Sigmoid colon (tissue), 7 donors: ENCODE data around the gene RIN2. TPM values are rescaled to one million over a fixed set of nuclear protein-coding genes. Genes with fewer than 3 reads are reported as not detected.
"Not testable (repeated sequence)": the region's sequence is repeated elsewhere in the genome, so short reads cannot be mapped to it uniquely, and the experiment has no call there.

Experiments used
- DNase-seq: peaks from one replicate; pipeline ENCODE4 v3.0.0-alpha.2; 2019
- H3K27ac ChIP-seq, 4 donors: fragments of 200-600 bp; sonication (generic); one replicate each; pipeline ENCODE4 v1.5.1; 2016 to 2019; ENCODE audit warnings: mild to moderate bottlenecking in 1 of 4
- H3K27me3 ChIP-seq, 3 donors: fragments of 200-600 bp; sonication (generic); one replicate each; pipeline ENCODE4 v1.5.1; 2019; ENCODE audit warnings: mild to moderate bottlenecking in 1 of 3
- H3K36me3 ChIP-seq, 4 donors: fragments of 200-600 bp; sonication (generic); one replicate each; pipeline ENCODE4 v1.5.1; 2016 to 2019
- H3K4me1 ChIP-seq, 4 donors: fragments of 200-600 bp; sonication (generic); one replicate each; pipeline ENCODE4 v1.5.1; 2017 to 2019
- H3K4me3 ChIP-seq, 4 donors: fragments of 200-600 bp; sonication (generic); one replicate each; pipeline ENCODE4 v1.5.1; 2017 to 2019; ENCODE audit warnings: mild to moderate bottlenecking in 2 of 4, moderate library complexity in 1 of 4
- H3K9me3 ChIP-seq, 4 donors: fragments of 200-600 bp in 3 of 4; sonication (generic) in 3 of 4; one replicate each; pipeline versions ENCODE4 v1.5.1 to v1.6.1; 2013 to 2019
- EP300 ChIP-seq, 4 donors: sonication (generic); formaldehyde crosslinking; IDR thresholded peaks; one replicate each; pipeline ENCODE4 v1.6.1; 2017; ENCODE audit warnings: antibody characterized with exemption in 4 of 4
- POLR2A ChIP-seq, 2 donors: fragments of 450-650 bp; IDR thresholded peaks; one replicate each; pipeline ENCODE4 v1.6.1; 2016; ENCODE audit warnings: antibody characterized with exemption in 2 of 2, mild to moderate bottlenecking in 2 of 2, moderate library complexity in 2 of 2
- POLR2AphosphoS5 ChIP-seq, 4 donors: sonication (generic); formaldehyde crosslinking; IDR thresholded peaks; one replicate each; pipeline ENCODE4 v1.6.1; 2017; ENCODE audit warnings: antibody characterized with exemption in 4 of 4
- WGBS, 2 donors: extraction: QIAGEN DNeasy Blood & Tissue Kit; methylation state at CpG; one replicate each; pipeline ENCODE4 v1.1.7; 2013; 5-methylcytosine and 5-hydroxymethylcytosine counted together
- intact Hi-C: fragments of 100-400 bp; cut with DNase I; formaldehyde crosslinking; loops from one replicate; pipeline ENCODE4 v1.15.1; 2023
- polyA plus RNA-seq, 3 donors: library from polyadenylated mRNA; stranded (reverse); fragments of 200-250 nt; gene quantifications; one replicate each; pipeline ENCODE4 v1.2.3, GENCODE V29; 2013
- total RNA-seq, 4 donors: library from RNA; depleted of rRNA; stranded (reverse); fragments of >200 nt; gene quantifications; one replicate each; pipeline ENCODE4 v1.1.0, GENCODE V29; 2016
- TF ChIP-seq, protein P1 (sequence below), 4 experiments: fragments of 450-650 bp in 3 of 4; fragments of 200-600 bp in 1 of 4; IDR thresholded peaks; one replicate each; pipeline ENCODE4 v1.5.1; 2016 to 2019; ENCODE audit warnings: antibody characterized with exemption in 4 of 4, mild to moderate bottlenecking in 3 of 4, moderate library complexity in 2 of 4
- donor health status: healthy with polysubstance abuse.
- donor health status: Bipolar disorder and iron deficiency.
- donor health status: healthy.

The RIN2 gene
- total and polyA plus RNA-seq, 7 donors = 13.4 to 73.7 (median 54.2) TPM

DNA sequence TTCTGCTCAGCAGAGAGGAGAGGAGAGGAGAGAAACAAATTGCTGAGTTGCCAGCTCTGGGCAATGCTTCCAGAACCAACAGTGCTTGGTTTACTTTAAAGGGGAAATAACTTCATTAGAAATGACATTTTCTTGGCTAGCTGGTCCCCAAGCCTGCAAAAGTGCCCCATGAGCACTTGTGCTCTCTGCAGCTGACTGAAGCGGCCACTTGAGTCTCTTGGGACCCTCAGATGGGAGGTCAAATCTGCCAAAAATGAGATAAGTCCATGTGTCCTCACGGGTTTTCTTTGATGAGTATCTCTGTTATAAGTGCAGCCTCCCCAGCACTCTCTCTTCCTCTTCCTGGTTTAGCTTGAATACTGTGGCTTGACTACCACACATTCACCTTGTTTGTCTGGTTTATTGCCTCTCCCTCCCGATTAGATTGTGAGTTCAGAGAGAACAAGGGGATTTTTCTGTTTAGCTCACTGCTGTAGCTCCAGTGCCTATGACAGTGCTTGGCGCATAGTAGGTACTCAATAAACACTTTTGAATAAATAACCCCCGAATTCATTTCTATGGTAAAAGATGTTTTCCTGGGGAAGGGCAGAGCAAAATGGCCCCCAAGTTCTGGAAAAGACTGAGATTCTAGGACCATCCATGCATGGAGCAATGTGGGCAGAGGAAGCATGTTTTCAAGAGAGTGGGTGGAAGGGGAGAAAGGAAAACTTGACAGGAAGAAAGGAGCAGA lies 7.0 kb upstream of the RIN2 start:
- no peak for DNase-seq
- H3K36me3 ChIP-seq = no peaks in the 10 kb centered on the region
- H3K9me3 ChIP-seq = no peaks in the 10 kb centered on the region
- no peak overlapping the region for H3K4me3 ChIP-seq
- TF ChIP-seq EP300 (IDR thresholded peaks at IDR 0.05) (no peak), POLR2AphosphoS5 (IDR thresholded peaks at IDR 0.05) (no peak), POLR2A (IDR thresholded peaks at IDR 0.05) (no peak)
- TF ChIP-seq, protein P1, sequence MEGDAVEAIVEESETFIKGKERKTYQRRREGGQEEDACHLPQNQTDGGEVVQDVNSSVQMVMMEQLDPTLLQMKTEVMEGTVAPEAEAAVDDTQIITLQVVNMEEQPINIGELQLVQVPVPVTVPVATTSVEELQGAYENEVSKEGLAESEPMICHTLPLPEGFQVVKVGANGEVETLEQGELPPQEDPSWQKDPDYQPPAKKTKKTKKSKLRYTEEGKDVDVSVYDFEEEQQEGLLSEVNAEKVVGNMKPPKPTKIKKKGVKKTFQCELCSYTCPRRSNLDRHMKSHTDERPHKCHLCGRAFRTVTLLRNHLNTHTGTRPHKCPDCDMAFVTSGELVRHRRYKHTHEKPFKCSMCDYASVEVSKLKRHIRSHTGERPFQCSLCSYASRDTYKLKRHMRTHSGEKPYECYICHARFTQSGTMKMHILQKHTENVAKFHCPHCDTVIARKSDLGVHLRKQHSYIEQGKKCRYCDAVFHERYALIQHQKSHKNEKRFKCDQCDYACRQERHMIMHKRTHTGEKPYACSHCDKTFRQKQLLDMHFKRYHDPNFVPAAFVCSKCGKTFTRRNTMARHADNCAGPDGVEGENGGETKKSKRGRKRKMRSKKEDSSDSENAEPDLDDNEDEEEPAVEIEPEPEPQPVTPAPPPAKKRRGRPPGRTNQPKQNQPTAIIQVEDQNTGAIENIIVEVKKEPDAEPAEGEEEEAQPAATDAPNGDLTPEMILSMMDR (IDR thresholded peaks at IDR 0.05) = no peak
- H3K27ac ChIP-seq = no peak overlapping the region
- H3K27me3 ChIP-seq = no peaks in the 10 kb centered on the region
- peaks cover 0 to 6% (median 6%) of the 10 kb centered on the region in 4 donors for H3K4me1 ChIP-seq
- intact Hi-C loops = no loop called here
- 11 to 42% methylated on average over 5 of the region's 5 CpGs for WGBS, 2 donors

DNA sequence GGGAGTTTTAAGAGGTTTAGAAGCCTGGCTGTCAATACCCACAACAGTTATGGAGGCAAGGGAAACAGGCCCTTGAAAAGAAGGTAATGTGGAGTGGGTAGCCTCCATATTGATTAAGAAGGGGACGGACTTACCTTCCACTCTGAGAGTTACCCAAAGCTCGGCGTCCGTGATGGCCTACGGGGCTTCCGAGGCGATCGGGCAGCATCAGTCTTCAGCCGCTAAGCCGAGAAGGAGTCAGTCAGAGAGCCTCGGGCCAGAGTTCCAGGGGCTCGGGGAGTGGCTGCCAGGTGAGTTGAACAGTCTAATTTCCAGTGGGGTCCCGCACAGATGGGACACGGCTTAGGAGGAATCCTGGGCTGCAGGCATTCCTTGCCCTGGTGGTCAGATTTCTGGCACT lies 3.9 kb upstream of the RIN2 start:
- H3K9me3 ChIP-seq, DNase-seq, intact Hi-C loops, H3K27ac ChIP-seq, H3K36me3 ChIP-seq, H3K4me3 ChIP-seq, H3K27me3 ChIP-seq: not testable (repeated sequence)
- 90 to 94% methylated on average over 14 of the region's 14 CpGs for WGBS, 2 donors
- peaks cover 0 to 22% (median 20%) of the 10 kb centered on the region in 4 donors for H3K4me1 ChIP-seq

- intact Hi-C loops = loop anchor here (5.0 kb wide), 1 partner anchor 220 kb away; no protein-coding TSS in a partner anchor
- H3K9me3 ChIP-seq = no peaks in the 10 kb centered on the region
- no peaks in the 10 kb centered on the region for H3K36me3 ChIP-seq
- H3K4me1 ChIP-seq = peaks cover 0 to 33% (median 28%) of the 10 kb centered on the region in 4 donors
- H3K4me3 ChIP-seq = peak overlapping the region; percentile 71 to 94 (median 84)
- peak overlapping the region; percentile 92 to 96 (median 94) for H3K27ac ChIP-seq
- TF ChIP-seq, protein P1 (IDR thresholded peaks at IDR 0.05) = no peak
- no peak for TF ChIP-seq POLR2AphosphoS5 (IDR thresholded peaks at IDR 0.05)
- 7 to 21% methylated on average over 22 of the region's 22 CpGs for WGBS, 2 donors
- H3K27me3 ChIP-seq = no peaks in the 10 kb centered on the region
- DNase-seq = peak; percentile 33
These were observed 1.1 kb upstream of the RIN2 start for GRCh38 chr20:19756761-19757486.

DNA sequence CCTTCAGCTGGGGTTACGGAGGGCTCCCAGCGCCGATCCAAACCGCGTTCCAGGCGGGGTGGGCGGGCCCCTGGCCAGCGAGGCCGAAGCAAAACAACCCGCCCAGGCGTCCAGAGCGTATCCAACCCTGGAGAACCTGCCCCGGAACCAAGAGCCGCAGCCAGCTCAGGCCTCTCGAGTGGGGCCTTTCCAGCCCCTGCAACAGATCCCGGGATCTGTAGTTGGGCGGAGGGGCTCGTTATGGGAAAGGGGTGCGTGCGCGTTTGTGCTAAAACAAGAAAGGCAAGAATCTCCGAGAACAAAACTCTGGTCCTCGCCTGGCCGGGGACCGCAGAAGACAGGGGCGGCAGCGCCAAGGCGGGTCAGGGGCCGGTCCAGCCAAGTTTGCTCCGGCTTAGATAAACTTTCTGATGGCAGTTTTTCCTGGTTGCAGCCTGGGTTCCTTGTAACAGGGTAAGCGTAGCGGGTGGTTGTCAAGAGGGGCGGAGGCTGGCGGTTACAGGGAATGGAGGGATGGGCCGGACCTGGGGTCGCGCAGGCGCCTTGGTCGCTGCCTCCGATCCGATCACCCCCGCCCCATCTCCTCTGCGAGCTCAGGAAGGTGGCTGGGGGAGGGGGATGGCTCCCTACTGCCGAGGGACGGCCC lies 448 bp upstream of the RIN2 start:
- peak; percentile 96 for DNase-seq
- TF ChIP-seq, protein P1 (IDR thresholded peaks at IDR 0.05) = no peak
- TF ChIP-seq POLR2A (IDR thresholded peaks at IDR 0.05) (peak; percentile 31 to 36), EP300 (IDR thresholded peaks at IDR 0.05) (no peak), POLR2AphosphoS5 (IDR thresholded peaks at IDR 0.05) (peak; percentile 8 to 70 (median 65))

More for the DNA sequence above, 448 bp upstream of the RIN2 start:
- whole genome bisulfite sequencing, 2 donors = 0 to 1% methylated on average over 45 of the region's 45 CpGs
- H3K4me1 ChIP-seq = peaks cover 0 to 33% (median 29%) of the 10 kb centered on the region in 4 donors
- no peaks in the 10 kb centered on the region for H3K27me3 ChIP-seq
- no peaks in the 10 kb centered on the region for H3K36me3 ChIP-seq
- intact Hi-C loops = loop anchor here (2.0 to 5.0 kb wide), 2 partner anchors 65 to 220 kb away; no protein-coding TSS in a partner anchor
- no peaks in the 10 kb centered on the region for H3K9me3 ChIP-seq
- peak overlapping the region; percentile 92 to 96 (median 94) for H3K27ac ChIP-seq
- H3K4me3 ChIP-seq = peak overlapping the region; percentile 71 to 94 (median 84)
